Activated naive CD4-positive, alpha-beta T cell treated with anti-CD3 and anti-CD28 coated beads, Interleukin-2, amount 10 ng/mL, durations not matched to agents 7 days and 5 days (primary cell): ENCODE data around the gene RHOU.
"Not testable (repeated sequence)": the region's sequence is repeated elsewhere in the genome, so short reads cannot be mapped to it uniquely, and the experiment has no call there.

Experiments
- CTCF ChIA-PET: fragments of 350-600 bp; sonication (Branson Sonifier 250); formaldehyde crosslinking; loops from one replicate; lab custom pipeline; 2021; ENCODE audit warnings: antibody characterized with exemption; lab: Charles Lee
- DNase-seq: peaks from one replicate; pipeline ENCODE4 v3.0.0-alpha.2; 2020
- H3K27ac Mint-ChIP-seq: one replicate; pipeline ENCODE4 v1.8.0; 2021; ENCODE audit warnings: mild to moderate bottlenecking, moderate library complexity, mixed read lengths
- H3K27me3 Mint-ChIP-seq: one replicate; pipeline ENCODE4 v1.8.0; 2021; ENCODE audit warnings: mild to moderate bottlenecking, mixed read lengths
- H3K36me3 Mint-ChIP-seq: one replicate; pipeline ENCODE4 v1.8.0; 2021; ENCODE audit warnings: mixed read lengths
- H3K4me1 Mint-ChIP-seq: one replicate; pipeline ENCODE4 v1.8.0; 2021; ENCODE audit warnings: mixed read lengths
- H3K4me3 Mint-ChIP-seq: one replicate; pipeline ENCODE4 v1.8.0; 2021; ENCODE audit warnings: mild to moderate bottlenecking, moderate library complexity, mixed read lengths
- H3K9me3 Mint-ChIP-seq: one replicate; pipeline ENCODE4 v1.8.0; 2021; ENCODE audit warnings: mixed read lengths

RHOU gene

DNA sequence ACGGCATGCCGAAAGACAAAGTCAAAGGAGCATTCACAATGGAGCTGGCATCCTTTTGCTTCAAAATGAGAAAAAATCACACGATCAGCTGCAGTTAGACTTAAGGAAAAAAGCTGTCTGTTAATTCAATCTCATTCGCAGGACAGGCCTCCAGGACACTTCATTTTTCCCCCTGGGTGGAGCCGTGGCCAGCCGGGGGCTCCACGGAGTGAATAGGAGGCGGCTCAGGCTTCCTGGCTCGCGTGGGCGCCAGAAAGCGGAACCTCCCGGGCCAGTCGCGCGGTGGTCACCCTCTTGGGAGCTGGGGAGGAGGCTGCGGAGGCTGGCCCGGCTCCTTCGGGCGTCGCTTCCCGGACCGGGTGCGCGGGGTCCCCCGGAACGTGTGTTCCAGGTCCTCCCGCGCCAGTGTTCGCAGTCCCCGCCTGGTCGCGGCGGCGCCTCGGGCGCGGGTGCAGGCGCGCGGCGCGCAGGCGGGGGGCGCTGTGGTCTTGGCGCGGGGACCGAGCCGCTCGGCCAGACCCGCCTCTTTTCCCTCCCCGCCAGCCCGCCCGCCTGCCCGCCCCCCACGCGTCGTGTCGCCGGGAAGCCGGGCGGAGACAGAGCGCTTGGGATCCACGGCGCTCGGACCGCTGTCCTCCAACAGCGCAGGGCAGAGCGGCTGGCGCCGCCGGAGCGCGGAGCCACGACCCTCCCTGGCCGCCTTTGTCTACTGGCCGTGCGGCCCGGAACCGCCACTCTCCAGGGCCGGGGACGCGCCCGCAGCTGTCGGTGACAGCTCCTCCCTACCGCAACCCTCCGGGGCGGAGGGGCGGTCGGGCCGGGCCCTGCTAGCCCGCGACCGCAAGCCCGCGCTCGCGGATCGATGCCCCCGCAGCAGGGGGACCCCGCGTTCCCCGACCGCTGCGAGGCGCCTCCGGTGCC, at the start of gene RHOU:
RHOU (plus strand) TSS at position 599 of the 921 bp plus-strand sequence; CDS start at position 863, 264 bp downstream.
- Mint-ChIP-seq H3K4me3 (peak within 1 kb of the TSS; percentile 90), H3K36me3 (peaks cover 11% of the 10 kb centered on the region), H3K4me1 (peaks cover 38% of the 10 kb centered on the region), H3K27me3 (peaks cover 20% of the 10 kb centered on the region), H3K27ac (peak within 1 kb of the TSS; percentile 83), H3K9me3 (no peaks in the 10 kb centered on the region)
- DNase-seq, result peak; percentile 78
- CTCF ChIA-PET, result interaction anchor here (0.7 to 6.0 kb wide), 24 partner anchors 9 to 520 kb away, joined by 3 to 56 read pairs (median 3); no protein-coding TSS in a partner anchor

DNA sequence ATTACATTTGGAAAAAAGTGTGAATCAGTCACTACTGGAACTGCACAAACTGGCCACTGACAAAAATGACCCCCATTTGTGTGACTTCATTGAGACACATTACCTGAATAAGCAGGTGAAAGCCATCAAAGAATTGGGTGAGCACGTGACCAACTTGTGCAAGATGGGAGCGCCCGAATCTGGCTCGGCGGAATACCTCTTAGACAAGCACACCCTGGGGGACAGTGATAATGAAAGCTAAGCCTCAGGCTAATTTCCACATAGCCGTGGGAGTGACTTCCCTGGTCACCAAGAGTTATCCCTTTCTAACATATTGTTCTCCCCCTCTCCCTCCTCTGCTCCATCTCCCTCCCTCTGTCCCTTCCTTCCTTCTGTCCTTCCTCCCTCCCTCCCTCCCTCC, 47.7 kb upstream of the RHOU start:
- Mint-ChIP-seq H3K27me3 (peaks cover 40% of the 10 kb centered on the region), H3K27ac (no peak overlapping the region), H3K4me1 (no peaks in the 10 kb centered on the region), H3K4me3 (no peak overlapping the region), H3K36me3 (no peaks in the 10 kb centered on the region), H3K9me3 (no peaks in the 10 kb centered on the region)
- CTCF ChIA-PET, result no interaction called here
- no peak for DNase-seq

DNA sequence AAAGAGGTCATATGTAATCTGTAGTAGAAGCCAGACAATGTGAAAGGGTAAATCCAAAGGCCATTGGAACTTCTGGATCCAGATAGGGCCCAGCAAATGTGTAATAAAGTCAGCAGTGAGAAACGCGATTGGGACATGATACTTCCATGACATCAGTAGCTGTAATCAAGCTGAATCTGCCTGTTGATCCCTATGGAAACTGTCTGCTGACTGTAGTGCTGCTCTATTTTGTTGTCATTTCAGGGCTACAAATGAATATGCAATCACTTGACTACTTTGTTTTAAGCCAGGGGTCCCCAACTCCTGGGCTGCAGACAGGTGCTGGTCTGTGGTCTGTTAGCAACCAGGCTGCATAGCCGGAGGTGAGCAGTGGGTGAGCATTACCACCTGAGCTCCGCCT, 46.0 kb upstream of the RHOU start:
- no peak for DNase-seq
- Mint-ChIP-seq H3K27me3 (peaks cover 28% of the 10 kb centered on the region), H3K4me3 (no peak overlapping the region), H3K4me1 (no peaks in the 10 kb centered on the region), H3K27ac (no peak overlapping the region), H3K36me3 (no peaks in the 10 kb centered on the region), H3K9me3 (no peaks in the 10 kb centered on the region)
- CTCF ChIA-PET, result no interaction called here

DNA sequence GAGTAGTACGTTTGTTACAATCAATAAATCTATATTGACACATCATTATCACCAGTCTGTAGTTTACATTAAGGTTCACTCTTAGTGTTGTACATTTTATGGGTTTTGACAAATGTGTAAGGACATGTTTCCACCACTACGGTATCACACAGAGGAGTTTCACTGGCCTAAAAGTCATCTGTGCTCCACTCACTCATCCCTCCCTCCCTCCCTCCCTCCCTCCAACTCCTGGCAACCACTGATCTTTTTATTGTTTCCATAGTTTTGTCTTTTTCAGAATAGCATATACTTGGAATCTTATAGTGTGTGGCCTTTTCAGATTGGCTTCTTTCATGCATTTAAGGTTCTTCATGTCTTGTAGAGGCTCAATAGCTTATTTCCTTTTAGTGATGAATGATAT, 44.1 kb upstream of the RHOU start:
- H3K9me3 Mint-ChIP-seq, result no peaks in the 10 kb centered on the region
- no peaks in the 10 kb centered on the region for H3K36me3 Mint-ChIP-seq
- H3K4me1 Mint-ChIP-seq, result peaks cover 10% of the 10 kb centered on the region
- DNase-seq, result no peak
- H3K27ac Mint-ChIP-seq, result no peak overlapping the region
- CTCF ChIA-PET, result interaction anchor here (1.1 to 3.8 kb wide), 4 partner anchors 10 to 564 kb away, joined by 3 to 30 read pairs (median 8); no protein-coding TSS in a partner anchor
- no peak overlapping the region for H3K4me3 Mint-ChIP-seq
- H3K27me3 Mint-ChIP-seq, result peaks cover 33% of the 10 kb centered on the region

DNA sequence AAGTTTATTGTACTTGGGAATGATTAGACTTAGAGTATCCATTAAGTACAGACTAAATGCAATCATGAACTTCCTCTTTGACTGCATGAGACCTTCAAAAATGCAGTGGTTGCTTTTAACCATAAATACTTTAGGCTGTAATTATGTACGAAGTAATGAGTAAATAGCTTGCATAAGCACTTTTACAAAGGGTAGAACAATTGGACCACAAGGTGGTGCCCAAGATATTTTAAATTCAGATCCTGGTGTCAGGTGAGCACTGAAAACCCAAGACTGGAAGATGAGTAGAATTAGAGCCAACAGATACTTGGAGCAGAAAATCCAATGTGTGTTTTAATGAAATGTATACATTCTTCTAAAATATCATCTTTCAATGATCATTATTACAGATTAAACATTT, 43.4 kb upstream of the RHOU start:
- no peak overlapping the region for H3K4me3 Mint-ChIP-seq
- H3K27ac Mint-ChIP-seq, result no peak overlapping the region
- H3K36me3 Mint-ChIP-seq, result no peaks in the 10 kb centered on the region
- no peaks in the 10 kb centered on the region for H3K9me3 Mint-ChIP-seq
- peaks cover 10% of the 10 kb centered on the region for H3K4me1 Mint-ChIP-seq
- CTCF ChIA-PET, result interaction anchor here (1.1 to 3.8 kb wide), 4 partner anchors 11 to 564 kb away, joined by 3 to 30 read pairs (median 8); no protein-coding TSS in a partner anchor
- peaks cover 29% of the 10 kb centered on the region for H3K27me3 Mint-ChIP-seq
- DNase-seq, result peak; percentile 49

DNA sequence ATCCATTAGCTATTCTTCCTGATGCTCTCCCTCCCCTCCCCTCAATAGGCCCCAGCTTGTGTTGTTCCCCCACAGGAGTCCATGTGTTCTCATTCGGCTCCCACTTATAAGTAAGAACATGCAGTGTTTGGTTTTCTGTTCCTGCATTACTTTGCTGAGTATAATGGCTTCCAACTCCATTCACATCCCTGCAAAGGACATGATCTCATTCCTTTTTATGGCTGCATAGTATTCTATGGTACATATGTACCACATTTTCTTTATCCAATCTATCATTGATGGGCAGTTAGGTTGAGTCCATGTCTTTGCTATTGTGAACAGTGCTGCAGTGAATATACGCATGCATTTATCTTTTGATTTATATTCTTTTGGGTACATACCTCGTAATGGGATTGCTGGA, 40.8 kb upstream of the RHOU start:
- CTCF ChIA-PET, result interaction anchor here (3.8 kb wide), 1 partner anchor 534 kb away, joined by 30 read pairs; no protein-coding TSS in a partner anchor
- H3K4me1 Mint-ChIP-seq, result peaks cover 10% of the 10 kb centered on the region
- H3K9me3 Mint-ChIP-seq, H3K4me3 Mint-ChIP-seq, H3K36me3 Mint-ChIP-seq, H3K27ac Mint-ChIP-seq, DNase-seq: not testable (repeated sequence)
- H3K27me3 Mint-ChIP-seq, result peaks cover 18% of the 10 kb centered on the region

DNA sequence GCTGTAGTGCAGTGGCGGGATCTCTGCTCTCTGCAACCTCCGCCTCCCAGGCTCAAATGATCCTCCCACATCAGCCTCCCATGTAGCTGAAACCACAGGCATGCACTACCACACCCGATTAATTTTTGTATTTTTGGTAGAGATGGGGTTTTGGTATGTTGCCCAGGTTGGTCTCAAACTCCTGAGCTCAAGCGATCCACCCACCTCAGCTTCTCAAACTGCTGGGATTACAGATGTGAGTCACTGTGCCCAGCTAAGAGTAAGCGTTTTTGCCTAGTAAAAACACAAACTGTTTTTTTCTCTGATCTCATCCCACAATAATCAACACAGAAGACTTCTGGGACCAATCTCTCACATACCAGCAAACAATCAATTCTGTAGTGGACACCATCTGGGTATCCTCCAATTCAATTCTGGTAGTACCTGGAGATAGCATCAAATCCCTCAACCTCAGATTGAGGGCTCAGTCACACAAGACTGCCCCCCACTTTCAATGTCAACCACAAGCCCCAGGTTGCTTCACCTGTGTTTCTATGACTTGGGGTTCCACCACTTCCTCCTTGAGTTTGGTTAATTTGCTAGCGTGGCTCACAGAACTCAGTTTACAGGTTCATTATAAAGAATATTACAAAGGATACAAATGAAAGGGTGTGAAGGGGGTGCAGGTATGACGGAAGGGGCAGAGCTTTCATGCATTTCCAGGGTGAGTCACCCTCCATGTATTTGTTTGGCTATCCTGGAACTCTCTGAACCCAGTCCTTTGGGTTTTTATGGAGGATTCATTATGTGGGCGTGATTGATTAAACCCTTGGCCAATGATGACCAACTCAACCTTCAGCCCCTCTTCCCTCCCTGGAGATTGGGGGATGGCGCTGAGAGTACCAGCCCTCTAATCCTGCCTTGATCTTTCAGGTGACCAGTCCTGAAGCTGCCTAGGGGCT, 40.0 kb upstream of the RHOU start:
- Mint-ChIP-seq H3K9me3 (no peaks in the 10 kb centered on the region), H3K27ac (no peak overlapping the region), H3K27me3 (peaks cover 14% of the 10 kb centered on the region), H3K4me1 (peaks cover 10% of the 10 kb centered on the region), H3K36me3 (no peaks in the 10 kb centered on the region), H3K4me3 (no peak overlapping the region)
- CTCF ChIA-PET, result no interaction called here
- peak; percentile 41 for DNase-seq

DNA sequence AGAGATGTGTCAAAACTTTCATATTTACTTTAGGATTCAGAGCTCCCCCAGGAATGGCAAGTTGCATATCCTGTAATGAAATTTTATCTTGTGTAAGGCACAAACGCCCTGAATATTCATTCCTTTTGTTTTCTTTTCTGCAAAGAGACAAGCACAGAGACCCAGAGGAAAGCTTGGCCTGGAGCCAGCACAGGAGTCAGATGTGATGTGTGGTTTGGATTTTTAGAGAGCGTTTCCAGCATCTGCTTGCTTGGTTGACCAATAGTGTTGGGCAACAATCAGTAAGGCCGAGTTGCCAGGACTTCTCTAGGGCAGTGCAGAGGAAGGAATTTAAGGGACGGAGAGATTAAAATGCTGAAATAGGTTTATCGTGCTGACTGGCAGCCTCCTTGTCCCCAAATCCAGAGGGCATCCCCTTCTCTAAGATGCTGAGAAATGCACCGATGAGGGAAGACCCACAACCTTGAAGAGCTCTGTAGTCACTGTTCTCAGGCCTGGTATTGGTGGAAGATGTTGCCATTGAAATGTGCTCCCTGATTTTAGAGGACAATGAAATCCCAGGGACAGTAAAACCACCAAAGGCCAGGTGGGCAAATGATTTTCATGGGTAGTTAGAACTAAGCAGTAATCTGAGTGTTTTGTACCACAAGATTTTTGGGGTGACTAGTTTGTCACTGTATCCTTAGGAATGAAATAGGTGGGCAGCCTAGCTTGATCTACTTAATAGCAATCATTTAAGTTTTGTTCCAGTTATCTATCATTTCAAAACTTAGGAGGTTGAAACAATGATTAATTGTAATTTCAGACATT, 37.9 kb upstream of the RHOU start:
- peaks cover 17% of the 10 kb centered on the region for H3K27me3 Mint-ChIP-seq
- no peak for DNase-seq
- H3K4me1 Mint-ChIP-seq, result peaks cover 10% of the 10 kb centered on the region
- H3K27ac Mint-ChIP-seq, result no peak overlapping the region
- H3K4me3 Mint-ChIP-seq, result no peak overlapping the region
- H3K9me3 Mint-ChIP-seq, result no peaks in the 10 kb centered on the region
- no peaks in the 10 kb centered on the region for H3K36me3 Mint-ChIP-seq
- CTCF ChIA-PET, result no interaction called here

DNA sequence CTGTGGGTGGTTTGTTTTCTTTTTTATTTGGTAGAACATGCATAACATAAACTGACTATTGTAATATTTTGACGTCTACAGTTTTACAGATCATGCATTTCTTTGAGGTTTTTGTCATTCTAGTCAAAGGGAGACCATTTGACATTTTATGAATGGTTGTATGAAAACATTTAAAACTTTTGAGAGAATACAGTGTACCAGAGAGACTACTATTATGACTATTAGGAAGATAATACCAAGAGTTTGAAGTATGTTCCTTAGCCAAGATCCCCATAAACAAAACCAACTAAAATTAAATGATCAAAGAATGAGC, 37.3 kb upstream of the RHOU start:
- CTCF ChIA-PET, result no interaction called here
- Mint-ChIP-seq H3K4me1 (peaks cover 10% of the 10 kb centered on the region), H3K9me3 (no peaks in the 10 kb centered on the region), H3K27ac (no peak overlapping the region), H3K36me3 (no peaks in the 10 kb centered on the region), H3K27me3 (peaks cover 17% of the 10 kb centered on the region), H3K4me3 (no peak overlapping the region)
- no peak for DNase-seq

DNA sequence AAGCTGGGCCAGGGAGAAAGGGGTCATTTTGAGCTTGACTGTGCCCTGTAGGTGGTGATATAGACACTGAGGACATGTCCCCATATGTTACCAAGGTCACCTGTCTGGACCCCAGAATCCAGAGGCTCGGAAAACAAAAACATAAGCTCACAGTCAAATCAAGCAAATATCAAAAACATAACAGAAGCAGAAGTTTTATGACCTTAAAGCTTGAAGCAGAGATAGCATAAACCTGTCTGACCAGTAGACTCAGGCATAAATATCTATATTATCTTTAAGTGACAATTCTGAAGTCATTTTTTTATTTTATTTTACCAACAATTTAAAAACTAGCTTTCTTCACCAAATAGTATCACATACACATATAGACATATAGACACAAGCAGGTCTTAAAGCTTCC, 32.8 kb upstream of the RHOU start:
- Mint-ChIP-seq H3K27me3 (peaks cover 11% of the 10 kb centered on the region), H3K36me3 (no peaks in the 10 kb centered on the region), H3K4me1 (no peaks in the 10 kb centered on the region), H3K9me3 (no peaks in the 10 kb centered on the region), H3K27ac (no peak overlapping the region), H3K4me3 (no peak overlapping the region)
- no peak for DNase-seq
- CTCF ChIA-PET, result interaction anchor here (0.7 to 1.6 kb wide), 4 partner anchors 38 to 526 kb away, joined by 3 to 6 read pairs (median 3); no protein-coding TSS in a partner anchor

DNA sequence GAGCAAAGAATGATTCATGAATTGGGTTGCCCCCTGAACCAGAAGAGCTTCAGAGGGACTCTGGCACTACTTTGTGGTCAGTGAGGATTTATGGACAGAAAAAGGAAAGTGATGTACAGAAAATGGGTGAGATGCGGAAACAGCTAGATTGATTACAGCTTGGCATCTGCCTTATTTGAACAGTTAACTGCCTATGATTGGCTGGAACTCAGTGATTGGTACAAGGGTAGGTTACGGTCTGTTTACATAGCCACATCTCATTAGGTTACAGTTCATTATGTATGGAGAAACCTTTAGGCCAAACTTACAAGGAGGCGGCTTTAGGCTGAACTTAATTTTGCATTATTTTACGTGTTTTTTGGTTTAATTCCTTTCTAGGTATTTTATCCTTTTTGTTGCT, 29.0 kb upstream of the RHOU start:
- H3K4me1 Mint-ChIP-seq, result no peaks in the 10 kb centered on the region
- CTCF ChIA-PET, result interaction anchor here (0.6 kb wide), 1 partner anchor 28 kb away, joined by 3 read pairs; no protein-coding TSS in a partner anchor
- H3K27me3 Mint-ChIP-seq, result peaks cover 8% of the 10 kb centered on the region
- H3K36me3 Mint-ChIP-seq, result no peaks in the 10 kb centered on the region
- no peak overlapping the region for H3K27ac Mint-ChIP-seq
- no peaks in the 10 kb centered on the region for H3K9me3 Mint-ChIP-seq
- DNase-seq, result no peak
- no peak overlapping the region for H3K4me3 Mint-ChIP-seq

DNA sequence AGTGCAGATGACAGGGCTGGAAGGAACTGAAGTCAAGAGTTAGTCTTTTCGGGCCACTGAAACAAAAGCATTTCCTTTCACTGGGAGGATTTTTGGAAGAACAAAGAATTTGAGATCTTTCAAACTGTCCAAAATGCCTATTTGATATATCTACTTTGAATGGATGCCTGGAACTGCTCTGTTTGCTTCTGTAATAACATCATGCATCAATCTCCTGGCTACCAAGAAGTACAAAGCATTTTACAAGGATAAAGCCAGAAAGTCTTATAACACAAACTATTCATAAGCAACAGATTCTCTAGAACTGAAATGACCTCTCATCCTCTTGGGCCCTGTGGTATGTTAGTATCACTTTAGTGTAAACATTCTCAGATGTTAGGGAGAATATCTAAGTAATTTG, 18.2 kb upstream of the RHOU start:
- Mint-ChIP-seq H3K27me3 (peaks cover 15% of the 10 kb centered on the region), H3K36me3 (no peaks in the 10 kb centered on the region), H3K4me1 (no peaks in the 10 kb centered on the region), H3K27ac (no peak overlapping the region), H3K9me3 (no peaks in the 10 kb centered on the region), H3K4me3 (no peak overlapping the region)
- CTCF ChIA-PET, result no interaction called here
- DNase-seq, result no peak

DNA sequence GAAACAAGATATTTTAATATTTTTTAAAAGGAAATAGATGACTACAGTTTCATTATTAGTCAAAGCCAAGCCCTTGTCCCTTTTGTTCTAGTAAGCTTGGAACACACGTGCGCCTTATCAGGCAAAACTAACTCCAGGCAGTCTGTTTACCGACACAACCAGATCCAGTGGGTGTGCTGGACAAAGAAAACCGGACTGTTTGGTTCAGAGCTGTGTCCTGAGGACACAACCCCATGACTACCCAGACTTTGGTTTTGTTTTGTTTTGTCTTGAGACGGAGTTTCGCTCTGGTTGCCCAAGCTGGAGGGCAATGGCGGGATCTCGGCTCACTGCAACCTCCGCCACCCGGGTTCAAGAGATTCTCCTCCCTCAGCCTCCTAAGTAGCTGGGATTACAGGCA, 13.9 kb upstream of the RHOU start:
- H3K9me3 Mint-ChIP-seq, result no peaks in the 10 kb centered on the region
- CTCF ChIA-PET, result interaction anchor here (1.2 kb wide), 1 partner anchor 57 kb away, joined by 4 read pairs; no protein-coding TSS in a partner anchor
- no peaks in the 10 kb centered on the region for H3K4me1 Mint-ChIP-seq

More for the DNA sequence above, 13.9 kb upstream of the RHOU start:
- Mint-ChIP-seq H3K27me3 (no peaks in the 10 kb centered on the region), H3K36me3 (no peaks in the 10 kb centered on the region), H3K27ac (no peak overlapping the region), H3K4me3 (no peak overlapping the region)
- DNase-seq, result no peak
